GM23338 (cell line): ENCODE measurements around the gene CASQ1. TPM values are rescaled to one million over a fixed set of nuclear protein-coding genes. Genes with fewer than 3 reads are reported as not detected.

ENCODE experiments used
- ATAC-seq: fragments of 200-7000 bp; cut with Tn5 transposase; 3 replicates; pipeline ENCODE4 v1.9.1; 2020
- DNase-seq: peaks from one replicate; pipeline ENCODE4 v3.0.0-alpha.2; 2015; ENCODE audit warnings: low spot score
- H2AFZ ChIP-seq: fragments of 200-600 bp; sonication (generic); 2 replicates; pipeline ENCODE4 v1.8.0; 2016; ENCODE audit warnings: antibody characterized with exemption, mild to moderate bottlenecking, moderate library complexity
- H3F3A ChIP-seq: fragments of 200-600 bp; sonication (generic); replicated peaks from 2 replicates; pipeline ENCODE4 v1.8.0; 2017; ENCODE audit warnings: antibody characterized with exemption, mixed run types, low read depth
- H3K27ac ChIP-seq: fragments of 200-600 bp; sonication (generic); 2 replicates; pipeline ENCODE4 v1.6.1; 2016; ENCODE audit warnings: low read depth
- H3K27me3 ChIP-seq: fragments of 200-600 bp; sonication (generic); 2 replicates; pipeline ENCODE4 v1.8.0; 2016; ENCODE audit warnings: mild to moderate bottlenecking, mixed run types, moderate library complexity; ENCODE audit not compliant: insufficient read depth
- H3K36me3 ChIP-seq: fragments of 200-600 bp; sonication (generic); 2 replicates; pipeline ENCODE4 v1.8.0; 2016; ENCODE audit warnings: mild to moderate bottlenecking; ENCODE audit not compliant: insufficient read depth
- H3K4me1 ChIP-seq: fragments of 200-600 bp; sonication (generic); 2 replicates; pipeline ENCODE4 v1.8.0; 2016; ENCODE audit warnings: mild to moderate bottlenecking, moderate library complexity; ENCODE audit not compliant: insufficient read depth
- H3K4me2 ChIP-seq: fragments of 200-600 bp; sonication (generic); 2 replicates; pipeline ENCODE4 v1.7.1; 2017; ENCODE audit warnings: mixed run types
- H3K4me3 ChIP-seq: fragments of 200-600 bp; sonication (generic); 2 replicates; pipeline ENCODE4 v1.6.1; 2016; ENCODE audit warnings: mixed run types
- H3K79me2 ChIP-seq: fragments of 200-600 bp; sonication (generic); replicated peaks from 2 replicates; pipeline ENCODE4 v1.8.0; 2017; ENCODE audit warnings: mild to moderate bottlenecking; ENCODE audit not compliant: insufficient read depth
- H3K9me2 ChIP-seq: fragments of 200-600 bp; sonication (generic); 2 replicates; pipeline ENCODE4 v1.8.0; 2017; ENCODE audit not compliant: insufficient read depth
- H4K20me1 ChIP-seq: fragments of 200-600 bp; sonication (generic); replicated peaks from 2 replicates; pipeline ENCODE4 v1.8.0; 2017; ENCODE audit warnings: mild to moderate bottlenecking; ENCODE audit not compliant: insufficient read depth
- H3K27ac Mint-ChIP-seq: 2 replicates; pipeline ENCODE4 v1.8.0; 2020; ENCODE audit warnings: inconsistent platforms, mild to moderate bottlenecking, moderate library complexity, mixed read lengths
- H3K27me3 Mint-ChIP-seq: 3 replicates; pipeline ENCODE4 v1.8.0; 2022; ENCODE audit warnings: low read depth, mild to moderate bottlenecking, moderate library complexity, mixed read lengths, inconsistent platforms; ENCODE audit not compliant: insufficient read depth, poor library complexity
- H3K36me3 Mint-ChIP-seq: 3 replicates; pipeline ENCODE4 v1.8.0; 2021; ENCODE audit warnings: low read depth, mild to moderate bottlenecking, inconsistent platforms, moderate library complexity, mixed read lengths
- H3K4me1 Mint-ChIP-seq: 3 replicates; pipeline ENCODE4 v1.8.0; 2020; ENCODE audit warnings: mild to moderate bottlenecking, inconsistent platforms, mixed read lengths
- H3K4me3 Mint-ChIP-seq: 3 replicates; pipeline ENCODE4 v1.8.0; 2021; ENCODE audit warnings: moderate library complexity, mild to moderate bottlenecking, inconsistent platforms, mixed read lengths
- H3K9me3 Mint-ChIP-seq: 3 replicates; pipeline ENCODE4 v1.8.0; 2020; ENCODE audit warnings: moderate library complexity, mild to moderate bottlenecking, inconsistent platforms, mixed read lengths
- CREB1 ChIP-seq: fragments of 250-450 bp; sonication (Bioruptor Pico); IDR thresholded peaks from 2 replicates; pipeline ENCODE4 v1.5.0; 2020; ENCODE audit warnings: low read depth, mild to moderate bottlenecking, moderate library complexity
- EZH2 ChIP-seq: fragments of 200-600 bp; sonication (generic); IDR thresholded peaks from one replicate; pipeline ENCODE4 v1.8.0; 2017; ENCODE audit warnings: antibody characterized with exemption, mild to moderate bottlenecking, low read depth; ENCODE audit not compliant: unreplicated experiment
- EZH2phosphoT487 ChIP-seq: fragments of 200-600 bp; sonication (generic); IDR thresholded peaks from one replicate; pipeline ENCODE4 v1.8.1; 2018; ENCODE audit warnings: antibody characterized with exemption; ENCODE audit not compliant: unreplicated experiment
- JUNB ChIP-seq: IDR thresholded peaks from one replicate; pipeline ENCODE4 v1.6.1; 2016; ENCODE audit warnings: antibody characterized with exemption; ENCODE audit not compliant: unreplicated experiment
- NANOG ChIP-seq: IDR thresholded peaks from 2 replicates; pipeline ENCODE4 v1.6.1; 2016; ENCODE audit warnings: antibody characterized with exemption, borderline replicate concordance
- POLR2AphosphoS5 ChIP-seq: IDR thresholded peaks from 2 replicates; pipeline ENCODE4 v1.6.1; 2016; ENCODE audit warnings: antibody characterized with exemption, low read depth
- ZNF114 ChIP-seq: fragments of 250-450 bp; sonication (Bioruptor Pico); IDR thresholded peaks from 2 replicates; pipeline ENCODE4 v1.5.0; 2020; ENCODE audit warnings: mild to moderate bottlenecking, moderate library complexity
- ZNF331 ChIP-seq: fragments of 250-450 bp; sonication (Bioruptor Pico); IDR thresholded peaks from 2 replicates; pipeline ENCODE4 v1.5.0; 2020; ENCODE audit warnings: low read depth, mild to moderate bottlenecking, moderate library complexity
- polyA plus RNA-seq: library from polyadenylated mRNA; unstranded; fragments of >200 nt; fragmentation: Nextera tagmentation; extraction: Ambion mirVana; gene quantifications from 2 replicates; pipeline ENCODE4 v1.2.1, GENCODE V29; 2016
- total RNA-seq: library from RNA; depleted of rRNA; stranded (reverse); fragments of >200 nt; shearing (Covaris generic); gene quantifications from 2 replicates; pipeline ENCODE4 v1.2.3, GENCODE V29; 2014
- TF ChIP-seq, protein P1 (sequence below): IDR thresholded peaks from 2 replicates; pipeline ENCODE4 v1.6.1; 2016; ENCODE audit warnings: antibody characterized with exemption
- TF ChIP-seq, protein P2 (sequence below): fragments of 250-450 bp; sonication (Bioruptor Pico); IDR thresholded peaks from 2 replicates; pipeline ENCODE4 v1.5.0; 2020; ENCODE audit warnings: mild to moderate bottlenecking, moderate library complexity
- TF ChIP-seq, protein P3 (sequence below), 2 experiments: fragments of 200-600 bp in 1 of 2; sonication (generic) in 1 of 2; conservative IDR thresholded peaks; 2 replicates each; pipeline versions ENCODE4 v1.5.1 to v1.6.1; 2016 to 2017; ENCODE audit warnings: antibody characterized with exemption in 2 of 2, low read depth in 2 of 2, mild to moderate bottlenecking in 2 of 2, moderate library complexity in 1 of 2
- TF ChIP-seq, protein P4 (sequence below): IDR thresholded peaks from one replicate; pipeline ENCODE4 v1.6.1; 2018; ENCODE audit warnings: antibody characterized with exemption; ENCODE audit not compliant: unreplicated experiment

Gene CASQ1
- total and polyA plus RNA-seq, 2 experiments from 2014 or later = 1.1 to 2.8 TPM

DNA sequence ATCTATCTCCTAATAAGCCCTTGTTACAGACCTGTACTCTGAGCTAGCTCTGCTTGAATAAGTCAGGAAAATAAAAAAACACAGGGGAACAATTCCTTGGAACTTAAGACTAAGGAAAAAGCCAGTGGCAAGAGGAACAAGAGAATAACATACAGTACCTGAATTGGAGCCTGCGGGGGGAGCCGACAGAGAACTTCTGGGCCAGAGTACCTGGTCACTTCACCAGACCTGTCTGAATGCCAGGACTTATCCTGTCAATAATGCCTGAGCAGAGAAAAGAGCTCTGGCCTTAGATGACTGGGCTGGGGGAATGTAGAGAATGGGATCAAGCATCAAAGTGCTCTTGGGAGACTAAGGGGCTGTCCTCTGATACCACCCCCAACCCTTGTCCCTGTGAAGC lies 29.9 kb downstream of the CASQ1 start:
- H3K27ac Mint-ChIP-seq = no peak overlapping the region
- peak overlapping the region; percentile 52 for H3K27ac ChIP-seq
- H3K27me3 ChIP-seq = no peaks in the 10 kb centered on the region
- H3K36me3 ChIP-seq = peaks cover 46% of the 10 kb centered on the region
- no peak overlapping the region for H2AFZ ChIP-seq
- H3K79me2 ChIP-seq = no peaks in the 10 kb centered on the region
- TF ChIP-seq EZH2 = no peak
- TF ChIP-seq, protein P1, sequence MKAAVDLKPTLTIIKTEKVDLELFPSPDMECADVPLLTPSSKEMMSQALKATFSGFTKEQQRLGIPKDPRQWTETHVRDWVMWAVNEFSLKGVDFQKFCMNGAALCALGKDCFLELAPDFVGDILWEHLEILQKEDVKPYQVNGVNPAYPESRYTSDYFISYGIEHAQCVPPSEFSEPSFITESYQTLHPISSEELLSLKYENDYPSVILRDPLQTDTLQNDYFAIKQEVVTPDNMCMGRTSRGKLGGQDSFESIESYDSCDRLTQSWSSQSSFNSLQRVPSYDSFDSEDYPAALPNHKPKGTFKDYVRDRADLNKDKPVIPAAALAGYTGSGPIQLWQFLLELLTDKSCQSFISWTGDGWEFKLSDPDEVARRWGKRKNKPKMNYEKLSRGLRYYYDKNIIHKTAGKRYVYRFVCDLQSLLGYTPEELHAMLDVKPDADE = no peak
- TF ChIP-seq, protein P2, sequence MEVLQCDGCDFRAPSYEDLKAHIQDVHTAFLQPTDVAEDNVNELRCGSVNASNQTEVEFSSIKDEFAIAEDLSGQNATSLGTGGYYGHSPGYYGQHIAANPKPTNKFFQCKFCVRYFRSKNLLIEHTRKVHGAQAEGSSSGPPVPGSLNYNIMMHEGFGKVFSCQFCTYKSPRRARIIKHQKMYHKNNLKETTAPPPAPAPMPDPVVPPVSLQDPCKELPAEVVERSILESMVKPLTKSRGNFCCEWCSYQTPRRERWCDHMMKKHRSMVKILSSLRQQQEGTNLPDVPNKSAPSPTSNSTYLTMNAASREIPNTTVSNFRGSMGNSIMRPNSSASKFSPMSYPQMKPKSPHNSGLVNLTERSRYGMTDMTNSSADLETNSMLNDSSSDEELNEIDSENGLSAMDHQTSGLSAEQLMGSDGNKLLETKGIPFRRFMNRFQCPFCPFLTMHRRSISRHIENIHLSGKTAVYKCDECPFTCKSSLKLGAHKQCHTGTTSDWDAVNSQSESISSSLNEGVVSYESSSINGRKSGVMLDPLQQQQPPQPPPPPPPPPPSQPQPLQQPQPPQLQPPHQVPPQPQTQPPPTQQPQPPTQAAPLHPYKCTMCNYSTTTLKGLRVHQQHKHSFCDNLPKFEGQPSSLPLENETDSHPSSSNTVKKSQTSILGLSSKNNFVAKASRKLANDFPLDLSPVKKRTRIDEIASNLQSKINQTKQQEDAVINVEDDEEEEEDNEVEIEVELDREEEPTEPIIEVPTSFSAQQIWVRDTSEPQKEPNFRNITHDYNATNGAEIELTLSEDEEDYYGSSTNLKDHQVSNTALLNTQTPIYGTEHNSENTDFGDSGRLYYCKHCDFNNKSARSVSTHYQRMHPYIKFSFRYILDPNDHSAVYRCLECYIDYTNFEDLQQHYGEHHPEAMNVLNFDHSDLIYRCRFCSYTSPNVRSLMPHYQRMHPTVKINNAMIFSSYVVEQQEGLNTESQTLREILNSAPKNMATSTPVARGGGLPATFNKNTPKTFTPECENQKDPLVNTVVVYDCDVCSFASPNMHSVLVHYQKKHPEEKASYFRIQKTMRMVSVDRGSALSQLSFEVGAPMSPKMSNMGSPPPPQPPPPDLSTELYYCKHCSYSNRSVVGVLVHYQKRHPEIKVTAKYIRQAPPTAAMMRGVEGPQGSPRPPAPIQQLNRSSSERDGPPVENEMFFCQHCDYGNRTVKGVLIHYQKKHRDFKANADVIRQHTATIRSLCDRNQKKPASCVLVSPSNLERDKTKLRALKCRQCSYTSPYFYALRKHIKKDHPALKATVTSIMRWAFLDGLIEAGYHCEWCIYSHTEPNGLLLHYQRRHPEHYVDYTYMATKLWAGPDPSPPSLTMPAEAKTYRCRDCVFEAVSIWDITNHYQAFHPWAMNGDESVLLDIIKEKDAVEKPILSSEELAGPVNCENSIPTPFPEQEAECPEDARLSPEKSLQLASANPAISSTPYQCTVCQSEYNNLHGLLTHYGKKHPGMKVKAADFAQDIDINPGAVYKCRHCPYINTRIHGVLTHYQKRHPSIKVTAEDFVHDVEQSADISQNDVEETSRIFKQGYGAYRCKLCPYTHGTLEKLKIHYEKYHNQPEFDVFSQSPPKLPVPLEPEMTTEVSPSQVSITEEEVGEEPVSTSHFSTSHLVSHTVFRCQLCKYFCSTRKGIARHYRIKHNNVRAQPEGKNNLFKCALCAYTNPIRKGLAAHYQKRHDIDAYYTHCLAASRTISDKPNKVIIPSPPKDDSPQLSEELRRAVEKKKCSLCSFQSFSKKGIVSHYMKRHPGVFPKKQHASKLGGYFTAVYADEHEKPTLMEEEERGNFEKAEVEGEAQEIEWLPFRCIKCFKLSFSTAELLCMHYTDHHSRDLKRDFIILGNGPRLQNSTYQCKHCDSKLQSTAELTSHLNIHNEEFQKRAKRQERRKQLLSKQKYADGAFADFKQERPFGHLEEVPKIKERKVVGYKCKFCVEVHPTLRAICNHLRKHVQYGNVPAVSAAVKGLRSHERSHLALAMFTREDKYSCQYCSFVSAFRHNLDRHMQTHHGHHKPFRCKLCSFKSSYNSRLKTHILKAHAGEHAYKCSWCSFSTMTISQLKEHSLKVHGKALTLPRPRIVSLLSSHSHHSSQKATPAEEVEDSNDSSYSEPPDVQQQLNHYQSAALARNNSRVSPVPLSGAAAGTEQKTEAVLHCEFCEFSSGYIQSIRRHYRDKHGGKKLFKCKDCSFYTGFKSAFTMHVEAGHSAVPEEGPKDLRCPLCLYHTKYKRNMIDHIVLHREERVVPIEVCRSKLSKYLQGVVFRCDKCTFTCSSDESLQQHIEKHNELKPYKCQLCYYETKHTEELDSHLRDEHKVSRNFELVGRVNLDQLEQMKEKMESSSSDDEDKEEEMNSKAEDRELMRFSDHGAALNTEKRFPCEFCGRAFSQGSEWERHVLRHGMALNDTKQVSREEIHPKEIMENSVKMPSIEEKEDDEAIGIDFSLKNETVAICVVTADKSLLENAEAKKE (CRISPR knock-in tag) = no peak
- TF ChIP-seq CREB1 (CRISPR knock-in tag) = no peak
- no peak for TF ChIP-seq NANOG
- no peak for TF ChIP-seq JUNB
- TF ChIP-seq, protein P3, sequence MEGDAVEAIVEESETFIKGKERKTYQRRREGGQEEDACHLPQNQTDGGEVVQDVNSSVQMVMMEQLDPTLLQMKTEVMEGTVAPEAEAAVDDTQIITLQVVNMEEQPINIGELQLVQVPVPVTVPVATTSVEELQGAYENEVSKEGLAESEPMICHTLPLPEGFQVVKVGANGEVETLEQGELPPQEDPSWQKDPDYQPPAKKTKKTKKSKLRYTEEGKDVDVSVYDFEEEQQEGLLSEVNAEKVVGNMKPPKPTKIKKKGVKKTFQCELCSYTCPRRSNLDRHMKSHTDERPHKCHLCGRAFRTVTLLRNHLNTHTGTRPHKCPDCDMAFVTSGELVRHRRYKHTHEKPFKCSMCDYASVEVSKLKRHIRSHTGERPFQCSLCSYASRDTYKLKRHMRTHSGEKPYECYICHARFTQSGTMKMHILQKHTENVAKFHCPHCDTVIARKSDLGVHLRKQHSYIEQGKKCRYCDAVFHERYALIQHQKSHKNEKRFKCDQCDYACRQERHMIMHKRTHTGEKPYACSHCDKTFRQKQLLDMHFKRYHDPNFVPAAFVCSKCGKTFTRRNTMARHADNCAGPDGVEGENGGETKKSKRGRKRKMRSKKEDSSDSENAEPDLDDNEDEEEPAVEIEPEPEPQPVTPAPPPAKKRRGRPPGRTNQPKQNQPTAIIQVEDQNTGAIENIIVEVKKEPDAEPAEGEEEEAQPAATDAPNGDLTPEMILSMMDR (conservative IDR thresholded peaks at IDR 0.05; ENCODE audit: low read depth in 2 of 2) = no peak; a peak in 1 of 4 replicates
- TF ChIP-seq ZNF331 (CRISPR knock-in tag) = no peak
- no peak for TF ChIP-seq ZNF114 (CRISPR knock-in tag)
- no peak for TF ChIP-seq EZH2phosphoT487
- no peak for TF ChIP-seq POLR2AphosphoS5
- TF ChIP-seq, protein P4, sequence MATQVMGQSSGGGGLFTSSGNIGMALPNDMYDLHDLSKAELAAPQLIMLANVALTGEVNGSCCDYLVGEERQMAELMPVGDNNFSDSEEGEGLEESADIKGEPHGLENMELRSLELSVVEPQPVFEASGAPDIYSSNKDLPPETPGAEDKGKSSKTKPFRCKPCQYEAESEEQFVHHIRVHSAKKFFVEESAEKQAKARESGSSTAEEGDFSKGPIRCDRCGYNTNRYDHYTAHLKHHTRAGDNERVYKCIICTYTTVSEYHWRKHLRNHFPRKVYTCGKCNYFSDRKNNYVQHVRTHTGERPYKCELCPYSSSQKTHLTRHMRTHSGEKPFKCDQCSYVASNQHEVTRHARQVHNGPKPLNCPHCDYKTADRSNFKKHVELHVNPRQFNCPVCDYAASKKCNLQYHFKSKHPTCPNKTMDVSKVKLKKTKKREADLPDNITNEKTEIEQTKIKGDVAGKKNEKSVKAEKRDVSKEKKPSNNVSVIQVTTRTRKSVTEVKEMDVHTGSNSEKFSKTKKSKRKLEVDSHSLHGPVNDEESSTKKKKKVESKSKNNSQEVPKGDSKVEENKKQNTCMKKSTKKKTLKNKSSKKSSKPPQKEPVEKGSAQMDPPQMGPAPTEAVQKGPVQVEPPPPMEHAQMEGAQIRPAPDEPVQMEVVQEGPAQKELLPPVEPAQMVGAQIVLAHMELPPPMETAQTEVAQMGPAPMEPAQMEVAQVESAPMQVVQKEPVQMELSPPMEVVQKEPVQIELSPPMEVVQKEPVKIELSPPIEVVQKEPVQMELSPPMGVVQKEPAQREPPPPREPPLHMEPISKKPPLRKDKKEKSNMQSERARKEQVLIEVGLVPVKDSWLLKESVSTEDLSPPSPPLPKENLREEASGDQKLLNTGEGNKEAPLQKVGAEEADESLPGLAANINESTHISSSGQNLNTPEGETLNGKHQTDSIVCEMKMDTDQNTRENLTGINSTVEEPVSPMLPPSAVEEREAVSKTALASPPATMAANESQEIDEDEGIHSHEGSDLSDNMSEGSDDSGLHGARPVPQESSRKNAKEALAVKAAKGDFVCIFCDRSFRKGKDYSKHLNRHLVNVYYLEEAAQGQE = no peak
- ATAC-seq = peak; percentile 23
- no peak overlapping the region for H3K4me3 Mint-ChIP-seq
- H3K27me3 Mint-ChIP-seq = no peaks in the 10 kb centered on the region
- peaks cover 8% of the 10 kb centered on the region; the same call in 1 of the 2 replicates for H3F3A ChIP-seq
- H3K4me1 Mint-ChIP-seq = peaks cover 28% of the 10 kb centered on the region
- no peak for DNase-seq
- no peaks in the 10 kb centered on the region for H3K9me3 Mint-ChIP-seq
- H3K4me3 ChIP-seq = no peak overlapping the region
- H3K4me2 ChIP-seq = no peak overlapping the region
- H3K9me2 ChIP-seq = no peaks in the 10 kb centered on the region
- H4K20me1 ChIP-seq = peaks cover 6% of the 10 kb centered on the region
- H3K4me1 ChIP-seq = peaks cover 11% of the 10 kb centered on the region; the same call in 1 of the 2 replicates
- peaks cover 84% of the 10 kb centered on the region for H3K36me3 Mint-ChIP-seq
